DOHH2 (cell line): ENCODE measurements around the gene CDH1.

ENCODE experiments used
- H3F3A ChIP-seq: fragments of 200-600 bp; sonication (generic), shearing (Covaris generic); 2 replicates; pipeline ENCODE4 v1.6.0; 2016; ENCODE audit warnings: antibody characterized with exemption, mild to moderate bottlenecking; ENCODE audit not compliant: control insufficient read depth, insufficient read depth
- H3K27ac ChIP-seq: fragments of 200-600 bp; sonication (generic); 2 replicates; pipeline ENCODE4 v1.5.1; 2014; ENCODE audit warnings: low read depth, mild to moderate bottlenecking, low read length, moderate library complexity
- H3K27me3 ChIP-seq: fragments of 200-600 bp; sonication (generic); 2 replicates; pipeline ENCODE4 v1.6.1; 2014; ENCODE audit warnings: mild to moderate bottlenecking, low read length, mixed read lengths; ENCODE audit not compliant: control insufficient read depth
- H3K36me3 ChIP-seq: fragments of 200-600 bp; sonication (generic); 2 replicates; pipeline ENCODE4 v1.6.1; 2014; ENCODE audit warnings: mild to moderate bottlenecking, low read length, moderate library complexity, mixed read lengths; ENCODE audit not compliant: control insufficient read depth
- H3K4me1 ChIP-seq: fragments of 200-600 bp; sonication (generic); 2 replicates; pipeline ENCODE4 v1.6.1; 2014; ENCODE audit warnings: mild to moderate bottlenecking, low read length, mixed read lengths; ENCODE audit not compliant: control insufficient read depth
- H3K4me2 ChIP-seq: fragments of 200-600 bp; sonication (generic); 2 replicates; pipeline ENCODE4 v1.6.0; 2014; ENCODE audit warnings: mild to moderate bottlenecking, low read length, moderate library complexity
- H3K4me3 ChIP-seq: fragments of 200-600 bp; sonication (generic); 2 replicates; pipeline ENCODE4 v1.5.1; 2014; ENCODE audit warnings: mild to moderate bottlenecking, low read length, mixed read lengths
- H3K79me2 ChIP-seq: fragments of 200-600 bp; sonication (generic); 2 replicates; pipeline ENCODE4 v1.6.1; 2014; ENCODE audit warnings: mild to moderate bottlenecking, low read length, mixed read lengths; ENCODE audit not compliant: control insufficient read depth
- H3K9me2 ChIP-seq: fragments of 200-600 bp; sonication (generic); replicated peaks from 2 replicates; pipeline ENCODE4 v1.6.1; 2014; ENCODE audit warnings: mild to moderate bottlenecking, low read length, mixed read lengths; ENCODE audit not compliant: control insufficient read depth
- H3K9me3 ChIP-seq: fragments of 200-600 bp; sonication (generic); 2 replicates; pipeline ENCODE4 v1.6.1; 2014; ENCODE audit warnings: antibody characterized with exemption, low read length, mixed read lengths; ENCODE audit not compliant: control insufficient read depth, insufficient read depth
- H4K20me1 ChIP-seq: fragments of 200-600 bp; sonication (generic); 2 replicates; pipeline ENCODE4 v1.6.0; 2014; ENCODE audit warnings: low read depth, mild to moderate bottlenecking, antibody characterized with exemption, low read length, moderate library complexity; ENCODE audit not compliant: control insufficient read depth, insufficient read depth
- CTCF ChIP-seq: fragments of 200-600 bp; sonication (generic); IDR thresholded peaks from one replicate; pipeline ENCODE4 v1.5.1; 2014; ENCODE audit warnings: antibody characterized with exemption, mild to moderate bottlenecking, low read depth, low read length; ENCODE audit not compliant: poor library complexity, severe bottlenecking
- EZH2phosphoT487 ChIP-seq: fragments of 200-600 bp; sonication (generic); IDR thresholded peaks from 2 replicates; pipeline ENCODE4 v1.6.1; 2017; ENCODE audit warnings: borderline replicate concordance, mild to moderate bottlenecking, antibody characterized with exemption, low read length, moderate library complexity, mixed read lengths

Gene CDH1

GRCh38 chr16:68833251-68833650, 96.2 kb downstream of the CDH1 start:
- TF ChIP-seq EZH2phosphoT487 = no peak
- no peak for TF ChIP-seq CTCF

GRCh38 chr16:68834550-68834949, 97.5 kb downstream of the CDH1 start:
- H3K4me3 ChIP-seq = no peak overlapping the region
- H3K4me1 ChIP-seq = no peaks in the 10 kb centered on the region
- H3K27ac ChIP-seq = no peak overlapping the region
- H3K9me2 ChIP-seq = no peaks in the 10 kb centered on the region
- no peaks in the 10 kb centered on the region for H3F3A ChIP-seq
- no peaks in the 10 kb centered on the region for H3K9me3 ChIP-seq
- H4K20me1 ChIP-seq = no peaks in the 10 kb centered on the region
- TF ChIP-seq CTCF = no peak
- TF ChIP-seq EZH2phosphoT487 = no peak
- H3K4me2 ChIP-seq = no peak overlapping the region
- no peaks in the 10 kb centered on the region for H3K79me2 ChIP-seq
- no peaks in the 10 kb centered on the region for H3K36me3 ChIP-seq
- H3K27me3 ChIP-seq = no peaks in the 10 kb centered on the region

More at GRCh38 chr16:68833251-68833650, 96.2 kb downstream of the CDH1 start:
- Histone ChIP-seq H3K27ac (no peak overlapping the region), H3F3A (no peaks in the 10 kb centered on the region), H3K4me1 (no peaks in the 10 kb centered on the region), H4K20me1 (no peaks in the 10 kb centered on the region), H3K36me3 (no peaks in the 10 kb centered on the region), H3K27me3 (0 out of 2 replicates have a peak, but pooled peaks cover 4% of the 10 kb centered on the region), H3K79me2 (no peaks in the 10 kb centered on the region), H3K9me2 (no peaks in the 10 kb centered on the region), H3K4me2 (no peak overlapping the region), H3K4me3 (no peak overlapping the region), H3K9me3 (no peaks in the 10 kb centered on the region)

- Histone ChIP-seq H3K9me2 (no peaks in the 10 kb centered on the region), H3K4me3 (no peak overlapping the region), H3K27me3 (no peaks in the 10 kb centered on the region), H3K9me3 (no peaks in the 10 kb centered on the region), H3K27ac (no peak overlapping the region), H4K20me1 (no peaks in the 10 kb centered on the region), H3K4me2 (no peak overlapping the region), H3K4me1 (no peaks in the 10 kb centered on the region), H3F3A (no peaks in the 10 kb centered on the region), H3K36me3 (no peaks in the 10 kb centered on the region), H3K79me2 (no peaks in the 10 kb centered on the region)
- TF ChIP-seq EZH2phosphoT487 = no peak
- no peak for TF ChIP-seq CTCF
Measured at GRCh38 chr16:68835970-68836369, 98.9 kb downstream of the CDH1 start.
